Neural progenitor cell (in vitro differentiated cells): ENCODE data around the gene PCED1A. TPM values are rescaled to one million over a fixed set of nuclear protein-coding genes. Genes with fewer than 3 reads are reported as not detected.

Experiments
- DNase-seq: peaks from one replicate; pipeline ENCODE4 v3.0.0-alpha.2; 2016; ENCODE audit warnings: low spot score
- H2AFZ ChIP-seq: fragments of 200-600 bp; sonication (generic); replicated peaks from 2 replicates; pipeline ENCODE4 v1.6.1; 2016; ENCODE audit warnings: antibody characterized with exemption
- H3F3A ChIP-seq: fragments of 200-600 bp; sonication (generic); 2 replicates; pipeline ENCODE4 v1.6.1; 2016; ENCODE audit warnings: antibody characterized with exemption, low read depth
- H3K27ac ChIP-seq: fragments of 200-600 bp; sonication (generic); 2 replicates; pipeline ENCODE4 v1.5.1; 2016; ENCODE audit warnings: mild to moderate bottlenecking
- H3K27me3 ChIP-seq: fragments of 200-600 bp; sonication (generic); 2 replicates; pipeline ENCODE4 v1.6.1; 2016; ENCODE audit warnings: mild to moderate bottlenecking, moderate library complexity
- H3K36me3 ChIP-seq: fragments of 200-600 bp; sonication (generic); 2 replicates; pipeline ENCODE4 v1.5.1; 2016
- H3K4me1 ChIP-seq: fragments of 200-600 bp; sonication (generic); 2 replicates; pipeline ENCODE4 v1.6.1; 2016; ENCODE audit warnings: mixed run types
- H3K4me2 ChIP-seq: fragments of 200-600 bp; sonication (generic); 2 replicates; pipeline ENCODE4 v1.6.1; 2016
- H3K4me3 ChIP-seq: fragments of 200-600 bp; sonication (generic); 2 replicates; pipeline ENCODE4 v1.5.1; 2016
- H3K79me2 ChIP-seq: fragments of 200-600 bp; sonication (generic); 2 replicates; pipeline ENCODE4 v1.6.1; 2016; ENCODE audit warnings: low read depth
- H3K9ac ChIP-seq: fragments of 200-600 bp; sonication (generic); 2 replicates; pipeline ENCODE4 v1.6.1; 2016
- H3K9me3 ChIP-seq: fragments of 200-600 bp; sonication (generic); 2 replicates; pipeline ENCODE4 v1.5.1; 2016; ENCODE audit warnings: low read depth
- H4K20me1 ChIP-seq: fragments of 200-600 bp; sonication (generic); 2 replicates; pipeline ENCODE4 v1.6.1; 2016; ENCODE audit warnings: low read depth
- H3K27ac Mint-ChIP-seq: 3 replicates; pipeline ENCODE4 v1.8.0; 2021; ENCODE audit warnings: mixed read lengths
- H3K27me3 Mint-ChIP-seq: 2 replicates; pipeline ENCODE4 v1.8.0; 2022; ENCODE audit warnings: low read depth, mild to moderate bottlenecking, inconsistent platforms, moderate library complexity, mixed read lengths; ENCODE audit not compliant: insufficient read depth
- H3K36me3 Mint-ChIP-seq: 3 replicates; pipeline ENCODE4 v1.8.0; 2021; ENCODE audit warnings: mixed read lengths
- H3K4me1 Mint-ChIP-seq: 3 replicates; pipeline ENCODE4 v1.8.0; 2021; ENCODE audit warnings: mixed read lengths
- H3K4me3 Mint-ChIP-seq: 3 replicates; pipeline ENCODE4 v1.8.0; 2021; ENCODE audit warnings: mild to moderate bottlenecking, moderate library complexity, mixed read lengths
- H3K9me3 Mint-ChIP-seq: 3 replicates; pipeline ENCODE4 v1.8.0; 2020; ENCODE audit warnings: mixed read lengths
- CTCF ChIP-seq: fragments of 200-600 bp; sonication (generic); IDR thresholded peaks from 2 replicates; pipeline ENCODE4 v1.5.1; 2017; ENCODE audit warnings: antibody characterized with exemption, mild to moderate bottlenecking
- EZH2 ChIP-seq: fragments of 200-600 bp; sonication (generic); IDR thresholded peaks from 2 replicates; pipeline ENCODE4 v1.6.1; 2017; ENCODE audit warnings: antibody characterized with exemption, mild to moderate bottlenecking, moderate library complexity
- EZH2phosphoT487 ChIP-seq: fragments of 200-600 bp; sonication (generic); IDR thresholded peaks from 2 replicates; pipeline ENCODE4 v1.6.1; 2017; ENCODE audit warnings: antibody characterized with exemption
- total RNA-seq: library from RNA; depleted of rRNA; stranded (reverse); fragments of >200 nt; gene quantifications from 2 replicates; pipeline ENCODE4 v1.2.3, GENCODE V29; 2015; ENCODE audit warnings: low replicate concordance

Gene PCED1A
- total RNA-seq, 1 donor from 2014 or later: 14.6 TPM

GRCh38 chr20:2875690-2876203 lies 35.3 kb upstream of the PCED1A start:
- Mint-ChIP-seq H3K27ac (no peak overlapping the region), H3K4me1 (peaks cover 41% of the 10 kb centered on the region), H3K4me3 (peak overlapping the region; percentile 63), H3K27me3 (peaks cover 8% of the 10 kb centered on the region), H3K9me3 (no peaks in the 10 kb centered on the region), H3K36me3 (peaks cover 9% of the 10 kb centered on the region)
- Histone ChIP-seq H3K36me3 (no peaks in the 10 kb centered on the region), H3K9me3 (no peaks in the 10 kb centered on the region), H4K20me1 (peaks cover 40% of the 10 kb centered on the region), H3K4me1 (peaks cover 13% of the 10 kb centered on the region), H3K79me2 (peaks cover 72% of the 10 kb centered on the region), H3K27ac (no peak overlapping the region), H3F3A (peaks cover 22% of the 10 kb centered on the region), H3K4me3 (peak overlapping the region; percentile 100), H3K27me3 (peaks cover 23% of the 10 kb centered on the region), H2AFZ (no peak overlapping the region), H3K9ac (no peak overlapping the region), H3K4me2 (peak overlapping the region; percentile 96)
- DNase-seq: no peak
- TF ChIP-seq CTCF (no peak), EZH2 (no peak), EZH2phosphoT487 (no peak)

- Histone ChIP-seq H3K4me2 (peak overlapping the region; percentile 96), H3F3A (peaks cover 25% of the 10 kb centered on the region), H2AFZ (no peak overlapping the region), H3K4me1 (peaks cover 19% of the 10 kb centered on the region), H4K20me1 (peaks cover 34% of the 10 kb centered on the region), H3K36me3 (no peaks in the 10 kb centered on the region), H3K9ac (peak overlapping the region; percentile 69), H3K27me3 (peaks cover 24% of the 10 kb centered on the region), H3K4me3 (peak overlapping the region; percentile 100), H3K9me3 (no peaks in the 10 kb centered on the region), H3K79me2 (peaks cover 59% of the 10 kb centered on the region), H3K27ac (no peak overlapping the region)
- H3K9me3 Mint-ChIP-seq: no peaks in the 10 kb centered on the region
- H3K36me3 Mint-ChIP-seq: peaks cover 9% of the 10 kb centered on the region
- no peak for TF ChIP-seq EZH2
- no peak for TF ChIP-seq CTCF
- TF ChIP-seq EZH2phosphoT487: no peak
- H3K27ac Mint-ChIP-seq: no peak overlapping the region
- H3K27me3 Mint-ChIP-seq: peaks cover 8% of the 10 kb centered on the region
- H3K4me1 Mint-ChIP-seq: peaks cover 46% of the 10 kb centered on the region
- DNase-seq: peak; percentile 20
- peak overlapping the region; percentile 94 for H3K4me3 Mint-ChIP-seq
Measured at GRCh38 chr20:2874456-2874855, 34.0 kb upstream of the PCED1A start.

- Histone ChIP-seq H3K4me1 (peaks cover 19% of the 10 kb centered on the region), H3K27me3 (peaks cover 24% of the 10 kb centered on the region), H3F3A (peaks cover 25% of the 10 kb centered on the region), H2AFZ (peak overlapping the region; percentile 65), H3K36me3 (no peaks in the 10 kb centered on the region), H3K9me3 (no peaks in the 10 kb centered on the region), H3K9ac (peak overlapping the region; percentile 69), H3K79me2 (peaks cover 51% of the 10 kb centered on the region), H3K4me2 (peak overlapping the region; percentile 96), H3K4me3 (peak overlapping the region; percentile 100), H3K27ac (peak overlapping the region; percentile 49), H4K20me1 (peaks cover 28% of the 10 kb centered on the region)
- Mint-ChIP-seq H3K27me3 (peaks cover 8% of the 10 kb centered on the region), H3K9me3 (no peaks in the 10 kb centered on the region), H3K27ac (no peak overlapping the region), H3K4me1 (peaks cover 50% of the 10 kb centered on the region), H3K4me3 (peak overlapping the region; percentile 94), H3K36me3 (peaks cover 9% of the 10 kb centered on the region)
- TF ChIP-seq EZH2phosphoT487 (no peak), CTCF (no peak), EZH2 (no peak)
- peak; percentile 91 for DNase-seq
Measured at GRCh38 chr20:2873747-2874041, 33.2 kb upstream of the PCED1A start.
